ENCODE data around the gene RETNLB.

- TF ChIP-seq CTCF (IDR thresholded peaks at IDR 0.05; ENCODE audit: insufficient read depth, low read length) (no peak), POLR2AphosphoS5 (IDR thresholded peaks at IDR 0.05; ENCODE audit: low read depth) (no peak)
- TF ChIP-seq, protein P1, sequence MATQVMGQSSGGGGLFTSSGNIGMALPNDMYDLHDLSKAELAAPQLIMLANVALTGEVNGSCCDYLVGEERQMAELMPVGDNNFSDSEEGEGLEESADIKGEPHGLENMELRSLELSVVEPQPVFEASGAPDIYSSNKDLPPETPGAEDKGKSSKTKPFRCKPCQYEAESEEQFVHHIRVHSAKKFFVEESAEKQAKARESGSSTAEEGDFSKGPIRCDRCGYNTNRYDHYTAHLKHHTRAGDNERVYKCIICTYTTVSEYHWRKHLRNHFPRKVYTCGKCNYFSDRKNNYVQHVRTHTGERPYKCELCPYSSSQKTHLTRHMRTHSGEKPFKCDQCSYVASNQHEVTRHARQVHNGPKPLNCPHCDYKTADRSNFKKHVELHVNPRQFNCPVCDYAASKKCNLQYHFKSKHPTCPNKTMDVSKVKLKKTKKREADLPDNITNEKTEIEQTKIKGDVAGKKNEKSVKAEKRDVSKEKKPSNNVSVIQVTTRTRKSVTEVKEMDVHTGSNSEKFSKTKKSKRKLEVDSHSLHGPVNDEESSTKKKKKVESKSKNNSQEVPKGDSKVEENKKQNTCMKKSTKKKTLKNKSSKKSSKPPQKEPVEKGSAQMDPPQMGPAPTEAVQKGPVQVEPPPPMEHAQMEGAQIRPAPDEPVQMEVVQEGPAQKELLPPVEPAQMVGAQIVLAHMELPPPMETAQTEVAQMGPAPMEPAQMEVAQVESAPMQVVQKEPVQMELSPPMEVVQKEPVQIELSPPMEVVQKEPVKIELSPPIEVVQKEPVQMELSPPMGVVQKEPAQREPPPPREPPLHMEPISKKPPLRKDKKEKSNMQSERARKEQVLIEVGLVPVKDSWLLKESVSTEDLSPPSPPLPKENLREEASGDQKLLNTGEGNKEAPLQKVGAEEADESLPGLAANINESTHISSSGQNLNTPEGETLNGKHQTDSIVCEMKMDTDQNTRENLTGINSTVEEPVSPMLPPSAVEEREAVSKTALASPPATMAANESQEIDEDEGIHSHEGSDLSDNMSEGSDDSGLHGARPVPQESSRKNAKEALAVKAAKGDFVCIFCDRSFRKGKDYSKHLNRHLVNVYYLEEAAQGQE (IDR thresholded peaks at IDR 0.05; ENCODE audit: insufficient replicate concordance, low read depth): no peak
These were observed 37.9 kb downstream of the RETNLB start for GRCh38 chr3:108719178-108719806.
